ENCODE measurements around the gene KCTD2.

- no peak for TF ChIP-seq POLR2AphosphoS5 (IDR thresholded peaks at IDR 0.05; ENCODE audit: borderline replicate concordance, low read depth, low read length)
- TF ChIP-seq EZH2 (IDR thresholded peaks at IDR 0.05), result no peak
- TF ChIP-seq FOXP2 (optimal IDR thresholded peaks at IDR 0.05; ENCODE audit: control extremely low read depth, extremely low read length, insufficient read depth), result no peak
Measured at GRCh38 chr17:75077496-75078283, 30.7 kb downstream of the KCTD2 start.

All from SK-N-MC (cell line).